Measurements from ENCODE around the gene FRMD5. TPM values are rescaled to one million over a fixed set of nuclear protein-coding genes. Genes with fewer than 3 reads are reported as not detected.
A peak's percentile ranks its signal among the peaks of the same experiment; 100 is the strongest.

Gene FRMD5
- polyA plus RNA-seq, 3 donors = not detected

- H3K9me3 ChIP-seq (replicated peaks in 1 of 2; ENCODE audit: control insufficient read depth in 1 of 2, insufficient read depth in 1 of 2, low read length in 2 of 2) = no peaks in the 10 kb centered on the region
- DNase-seq = no peak
- no peak overlapping the region for H3K4me3 ChIP-seq (replicated peaks in 1 of 3; ENCODE audit: low read depth in 2 of 3, low read length in 3 of 3)
- Mint-ChIP-seq H3K9me3 (peaks cover 0 to 3% (median 0%) of the 10 kb centered on the region in 7 donors), H3K27ac (peak overlapping the region in 1 of 7 donors; percentile 23), H3K27me3 (ENCODE audit: low read depth in 3 of 3) (peaks cover 0 to 8% (median 5%) of the 10 kb centered on the region in 3 donors), H3K36me3 (no peaks in the 10 kb centered on the region), H3K4me3 (no peak overlapping the region), H3K4me1 (no peaks in the 10 kb centered on the region)
- H3K36me3 ChIP-seq (replicated peaks in 1 of 2; ENCODE audit: control insufficient read depth in 1 of 2, insufficient read depth in 2 of 2, low read length in 2 of 2) = no peaks in the 10 kb centered on the region
- TF ChIP-seq CTCF (IDR thresholded peaks at IDR 0.05) = no peak
- H3K4me2 ChIP-seq (replicated peaks; ENCODE audit: extremely low read depth, low read length, poor library complexity, severe bottlenecking) = no peak overlapping the region
- no peak overlapping the region for H3K9ac ChIP-seq (ENCODE audit: insufficient read depth, low read length, poor library complexity, severe bottlenecking)
- no peaks in the 10 kb centered on the region for H3K79me2 ChIP-seq (ENCODE audit: insufficient read depth, low read length)
- intact Hi-C loops (cut with micrococcal nuclease) = loop anchor here in 1 of 2 donors (10.0 kb wide), 1 partner anchor 65 kb away; no protein-coding TSS in a partner anchor
- H3K27ac ChIP-seq (ENCODE audit: low read depth in 1 of 2, low read length in 2 of 2) = no peak overlapping the region
- H4K20me1 ChIP-seq (ENCODE audit: insufficient read depth, low read length) = no peaks in the 10 kb centered on the region
- no peaks in the 10 kb centered on the region for H3K4me1 ChIP-seq (ENCODE audit: control insufficient read depth in 1 of 2, insufficient read depth in 2 of 2, low read length in 2 of 2)
- H3K27me3 ChIP-seq (ENCODE audit: control insufficient read depth in 2 of 2, insufficient read depth in 2 of 2, low read length in 2 of 2) = no peaks in the 10 kb centered on the region
- H2AFZ ChIP-seq (ENCODE audit: insufficient read depth, low read depth, low read length, poor library complexity, severe bottlenecking) = no peak overlapping the region
- 96% methylated on average over 11 of the region's 15 CpGs for WGBS (ENCODE audit: insufficient coverage)
Observed at GRCh38 chr15:43989938-43990337, 205.1 kb downstream of the FRMD5 start.

- Mint-ChIP-seq H3K36me3 (no peaks in the 10 kb centered on the region), H3K27me3 (ENCODE audit: low read depth in 3 of 3) (peaks cover 0 to 9% (median 5%) of the 10 kb centered on the region in 3 donors)
Observed at GRCh38 chr15:43988900-43989299, 206.2 kb downstream of the FRMD5 start.

More at GRCh38 chr15:43988900-43989299, 206.2 kb downstream of the FRMD5 start:
- Mint-ChIP-seq H3K4me1 (no peaks in the 10 kb centered on the region), H3K9me3 (peaks cover 0 to 3% (median 0%) of the 10 kb centered on the region in 7 donors), H3K27ac (no peak overlapping the region), H3K4me3 (no peak overlapping the region)
- H3K27ac ChIP-seq (ENCODE audit: low read depth in 1 of 2, low read length in 2 of 2) = no peak overlapping the region
- WGBS (ENCODE audit: insufficient coverage) = 100% methylated on average over 12 of the region's 13 CpGs
- intact Hi-C loops (cut with micrococcal nuclease) = no loop called here
- H3K4me2 ChIP-seq (replicated peaks; ENCODE audit: extremely low read depth, low read length, poor library complexity, severe bottlenecking) = no peak overlapping the region
- no peaks in the 10 kb centered on the region for H3K4me1 ChIP-seq (ENCODE audit: control insufficient read depth in 1 of 2, insufficient read depth in 2 of 2, low read length in 2 of 2)
- no peaks in the 10 kb centered on the region for H3K36me3 ChIP-seq (replicated peaks in 1 of 2; ENCODE audit: control insufficient read depth in 1 of 2, insufficient read depth in 2 of 2, low read length in 2 of 2)
- no peak for DNase-seq
- no peak overlapping the region for H3K4me3 ChIP-seq (replicated peaks in 1 of 3; ENCODE audit: low read depth in 2 of 3, low read length in 3 of 3)
- H4K20me1 ChIP-seq (ENCODE audit: insufficient read depth, low read length) = no peaks in the 10 kb centered on the region
- H3K9ac ChIP-seq (ENCODE audit: insufficient read depth, low read length, poor library complexity, severe bottlenecking) = no peak overlapping the region
- no peak overlapping the region for H2AFZ ChIP-seq (ENCODE audit: insufficient read depth, low read depth, low read length, poor library complexity, severe bottlenecking)
- no peaks in the 10 kb centered on the region for H3K9me3 ChIP-seq (replicated peaks in 1 of 2; ENCODE audit: control insufficient read depth in 1 of 2, insufficient read depth in 1 of 2, low read length in 2 of 2)
- TF ChIP-seq CTCF (IDR thresholded peaks at IDR 0.05) = no peak
- no peaks in the 10 kb centered on the region for H3K27me3 ChIP-seq (ENCODE audit: control insufficient read depth in 2 of 2, insufficient read depth in 2 of 2, low read length in 2 of 2)
- no peaks in the 10 kb centered on the region for H3K79me2 ChIP-seq (ENCODE audit: insufficient read depth, low read length)
